BLaER1 treated with 17β-estradiol and CSF1 and Interleukin-3, amounts not matched to agents 10 nM and 100 nM (cell line): ENCODE measurements around the gene AHI1.
A peak's percentile ranks its signal among the peaks of the same experiment; 100 is the strongest.
"Not testable (repeated sequence)": the region's sequence is repeated elsewhere in the genome, so short reads cannot be mapped to it uniquely, and the experiment has no call there.

Source experiments
- H3K27ac ChIP-seq, 11 experiments: shearing (Covaris generic); formaldehyde crosslinking; 2 replicates each; pipeline ENCODE4 v1.8.1; 2022
- H3K27me3 ChIP-seq, 11 experiments: shearing (Covaris generic); formaldehyde crosslinking; 2 replicates each; pipeline ENCODE4 v1.8.1; 2022
- H3K36me3 ChIP-seq, 11 experiments: shearing (Covaris generic); formaldehyde crosslinking; 2 replicates each; pipeline ENCODE4 v1.8.1; 2022
- H3K4me1 ChIP-seq, 10 experiments: shearing (Covaris generic); formaldehyde crosslinking; 2 replicates each; pipeline ENCODE4 v1.8.1; 2022
- H3K4me2 ChIP-seq, 11 experiments: shearing (Covaris generic); formaldehyde crosslinking; 2 replicates each; pipeline ENCODE4 v1.8.1; 2022
- H3K4me3 ChIP-seq, 10 experiments: shearing (Covaris generic); formaldehyde crosslinking; 2 replicates each; pipeline ENCODE4 v1.8.1; 2022
- H3K9ac ChIP-seq, 11 experiments: shearing (Covaris generic); formaldehyde crosslinking; 2 replicates each; pipeline ENCODE4 v1.8.1; 2022
- H3K9me3 ChIP-seq, 11 experiments: shearing (Covaris generic); formaldehyde crosslinking; replicated peaks in 1 of 11; 2 replicates each; pipeline ENCODE4 v1.8.1; 2022
- H4K20me1 ChIP-seq, 11 experiments: shearing (Covaris generic); formaldehyde crosslinking; 2 replicates each; pipeline ENCODE4 v1.8.1; 2022
- Cebpa-rat ChIP-seq, 11 experiments: shearing (Covaris generic); IDR thresholded peaks; 2 replicates each; pipeline ENCODE4 v1.8.1; 2022

The AHI1 gene

GRCh38 chr6:135380793-135381192, 116.7 kb downstream of the AHI1 start:
- no peak overlapping the region for H3K4me2 ChIP-seq
- no peak overlapping the region for H3K9ac ChIP-seq
- no peaks in the 10 kb centered on the region for H3K9me3 ChIP-seq
- no peaks in the 10 kb centered on the region for H3K27me3 ChIP-seq
- TF ChIP-seq Cebpa-rat (IDR thresholded peaks at IDR 0.05): no peak
- no peaks in the 10 kb centered on the region for H4K20me1 ChIP-seq
- no peaks in the 10 kb centered on the region for H3K4me1 ChIP-seq
- no peak overlapping the region for H3K4me3 ChIP-seq
- H3K36me3 ChIP-seq: no peaks in the 10 kb centered on the region
- no peak overlapping the region for H3K27ac ChIP-seq

DNA sequence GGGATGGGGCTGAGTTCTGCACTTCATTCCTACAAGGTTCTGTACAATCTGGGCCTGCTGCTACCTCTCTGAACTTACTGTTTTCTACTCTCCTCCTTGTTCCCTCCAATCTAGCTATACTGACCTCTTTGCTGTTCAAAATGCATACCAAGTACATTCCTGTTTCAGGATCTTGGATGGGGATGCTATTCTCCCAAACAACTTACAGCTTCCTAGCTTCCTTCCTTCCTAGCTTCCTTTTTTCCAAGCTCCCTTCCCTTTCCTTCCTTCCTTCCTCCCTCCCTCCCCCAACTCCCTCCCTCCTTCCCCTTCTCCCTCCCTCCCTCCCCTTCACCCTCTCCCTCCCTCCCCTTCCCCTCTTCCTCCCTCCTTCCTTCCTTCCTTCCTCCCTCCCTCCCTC, 117.9 kb downstream of the AHI1 start:
- H3K27ac ChIP-seq: no peak overlapping the region
- H4K20me1 ChIP-seq: no peaks in the 10 kb centered on the region
- H3K9ac ChIP-seq: no peak overlapping the region
- no peak overlapping the region for H3K4me2 ChIP-seq
- no peaks in the 10 kb centered on the region for H3K9me3 ChIP-seq
- H3K36me3 ChIP-seq: no peaks in the 10 kb centered on the region
- H3K4me3 ChIP-seq: no peak overlapping the region
- H3K27me3 ChIP-seq: no peaks in the 10 kb centered on the region
- no peak for TF ChIP-seq Cebpa-rat (IDR thresholded peaks at IDR 0.05)
- no peaks in the 10 kb centered on the region for H3K4me1 ChIP-seq

DNA sequence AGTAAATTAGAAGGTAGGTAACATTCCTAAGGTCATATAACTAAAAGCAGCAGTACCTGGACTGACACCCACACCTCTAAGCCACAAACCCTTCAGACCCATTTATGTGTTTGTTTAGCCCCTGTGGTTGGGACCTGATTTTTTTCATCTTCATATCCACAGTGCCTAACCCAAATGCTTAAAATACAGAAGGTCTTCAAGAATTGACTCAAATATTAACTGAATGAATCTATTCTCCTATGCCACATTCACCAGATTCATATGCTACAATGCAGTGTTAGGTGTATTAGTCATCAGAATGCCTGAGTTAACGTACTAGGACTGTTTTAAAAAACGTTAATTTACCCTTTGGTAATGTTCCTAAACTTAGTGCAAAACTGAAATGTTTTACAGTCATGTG, 124.8 kb downstream of the AHI1 start:
- no peak for TF ChIP-seq Cebpa-rat (IDR thresholded peaks at IDR 0.05)

DNA sequence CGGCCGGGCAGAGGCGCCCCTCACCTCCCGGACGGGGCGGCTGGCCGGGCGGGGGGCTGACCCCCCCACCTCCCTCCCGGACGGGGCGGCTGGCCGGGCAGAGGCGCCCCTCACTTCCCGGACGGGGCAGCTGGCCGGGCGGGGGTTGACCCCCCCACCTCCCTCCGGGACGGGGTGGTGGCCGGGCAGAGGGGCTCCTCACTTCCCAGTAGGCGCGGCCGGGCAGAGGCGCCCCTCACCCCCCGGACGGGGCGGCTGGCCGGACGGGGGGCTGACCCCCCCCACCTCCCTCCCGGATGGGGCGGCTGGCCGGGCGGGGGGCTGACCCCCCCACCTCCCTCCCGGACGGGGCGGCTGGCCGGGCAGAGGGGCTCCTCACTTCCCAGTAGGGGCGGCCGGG, 133.9 kb downstream of the AHI1 start:
- not testable (repeated sequence) for H3K27ac ChIP-seq, H4K20me1 ChIP-seq, H3K27me3 ChIP-seq, H3K4me2 ChIP-seq, H3K4me1 ChIP-seq, H3K4me3 ChIP-seq, H3K9ac ChIP-seq
- Histone ChIP-seq H3K36me3 (peaks cover 6 to 14% (median 9%) of the 10 kb centered on the region in 11 experiments; a peak in 18 of 22 replicates), H3K9me3 (peaks cover 52 to 64% (median 56%) of the 10 kb centered on the region in 11 experiments)

More for the DNA sequence above, 124.8 kb downstream of the AHI1 start:
- Histone ChIP-seq H3K4me1 (peaks cover 0 to 4% (median 0%) of the 10 kb centered on the region in 10 experiments; a peak in 1 of 20 replicates), H3K9me3 (peaks cover 19 to 38% (median 28%) of the 10 kb centered on the region in 11 experiments), H3K9ac (no peak overlapping the region), H4K20me1 (no peaks in the 10 kb centered on the region), H3K27ac (no peak overlapping the region), H3K4me3 (no peak overlapping the region), H3K27me3 (no peaks in the 10 kb centered on the region), H3K4me2 (no peak overlapping the region), H3K36me3 (peaks cover 12 to 19% (median 15%) of the 10 kb centered on the region in 11 experiments; a peak in 18 of 22 replicates)

DNA sequence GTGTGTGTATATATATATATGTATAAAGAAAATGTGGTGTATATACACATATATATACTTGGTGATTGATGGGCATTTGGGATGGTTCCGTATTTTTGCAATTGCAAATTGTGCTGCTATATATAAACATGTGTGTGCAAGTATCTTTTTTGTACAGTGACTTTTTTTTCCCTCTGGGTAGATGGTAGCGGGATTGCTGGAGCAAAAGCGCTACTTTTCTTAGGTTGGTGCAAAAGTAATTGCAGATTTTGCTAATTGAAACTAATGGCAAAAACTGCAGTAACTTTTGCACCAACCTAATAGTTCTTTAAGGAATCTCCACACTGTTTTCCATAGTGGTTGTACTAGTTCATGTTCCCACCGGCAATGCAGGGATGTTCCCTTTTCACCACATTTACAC, 135.4 kb downstream of the AHI1 start:
- TF ChIP-seq Cebpa-rat (IDR thresholded peaks at IDR 0.05): no peak

DNA sequence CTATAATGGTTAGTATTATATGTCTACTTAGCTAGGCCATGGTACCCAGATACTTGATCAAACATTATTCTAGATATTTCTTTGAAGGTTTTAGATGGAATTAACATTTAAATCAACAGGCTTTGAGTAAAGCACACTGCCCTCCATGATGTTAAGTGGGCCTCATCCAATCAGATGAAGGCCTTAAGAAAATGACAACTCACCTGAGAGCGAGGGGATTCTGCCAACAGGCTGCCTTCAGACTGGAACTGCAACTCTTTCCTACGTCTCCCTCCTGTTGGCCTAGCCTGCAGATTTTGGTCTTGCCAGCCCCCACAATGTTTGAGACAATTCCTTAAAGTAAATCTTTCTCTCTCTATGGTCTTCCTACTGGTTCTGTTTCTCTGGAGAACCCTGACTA, 137.3 kb downstream of the AHI1 start:
- H3K27me3 ChIP-seq: no peaks in the 10 kb centered on the region
- H4K20me1 ChIP-seq: no peaks in the 10 kb centered on the region
- H3K4me1 ChIP-seq: peaks cover 0 to 2% (median 0%) of the 10 kb centered on the region in 10 experiments; a peak in 6 of 20 replicates
- no peak overlapping the region for H3K27ac ChIP-seq
- peaks cover 18 to 30% (median 24%) of the 10 kb centered on the region in 11 experiments for H3K9me3 ChIP-seq
- no peak overlapping the region for H3K4me3 ChIP-seq
- no peak overlapping the region for H3K4me2 ChIP-seq
- H3K36me3 ChIP-seq: peaks cover 0 to 4% (median 0%) of the 10 kb centered on the region in 11 experiments; a peak in 4 of 22 replicates
- no peak for TF ChIP-seq Cebpa-rat (IDR thresholded peaks at IDR 0.05)
- no peak overlapping the region for H3K9ac ChIP-seq

More for the DNA sequence above, 135.4 kb downstream of the AHI1 start:
- Histone ChIP-seq H3K9me3 (peaks cover 37 to 49% (median 41%) of the 10 kb centered on the region in 11 experiments), H3K9ac (no peak overlapping the region), H3K4me2 (no peak overlapping the region), H3K4me3 (no peak overlapping the region), H3K27me3 (no peaks in the 10 kb centered on the region), H3K36me3 (no peaks in the 10 kb centered on the region; a peak in 4 of 22 replicates), H4K20me1 (no peaks in the 10 kb centered on the region), H3K4me1 (no peaks in the 10 kb centered on the region), H3K27ac (no peak overlapping the region)

- H3K4me2 ChIP-seq: no peak overlapping the region
- H3K27ac ChIP-seq: no peak overlapping the region
- no peak overlapping the region for H3K4me3 ChIP-seq
Measured at GRCh38 chr6:135358985-135359384, 138.6 kb downstream of the AHI1 start.

GRCh38 chr6:135358251-135358821, 139.2 kb downstream of the AHI1 start:
- H3K27ac ChIP-seq: no peak overlapping the region
- H4K20me1 ChIP-seq: no peaks in the 10 kb centered on the region
- peaks cover 0 to 4% (median 0%) of the 10 kb centered on the region in 11 experiments; a peak in 3 of 22 replicates for H3K36me3 ChIP-seq
- H3K27me3 ChIP-seq: no peaks in the 10 kb centered on the region
- H3K9ac ChIP-seq: no peak overlapping the region
- TF ChIP-seq Cebpa-rat (IDR thresholded peaks at IDR 0.05): no peak
- no peak overlapping the region for H3K4me3 ChIP-seq
- H3K4me1 ChIP-seq: peaks cover 0 to 14% (median 0%) of the 10 kb centered on the region in 10 experiments; a peak in 6 of 20 replicates
- H3K4me2 ChIP-seq: no peak overlapping the region
- peaks cover 11 to 18% (median 12%) of the 10 kb centered on the region in 11 experiments for H3K9me3 ChIP-seq

More at GRCh38 chr6:135358985-135359384, 138.6 kb downstream of the AHI1 start:
- no peak overlapping the region for H3K9ac ChIP-seq
- peaks cover 11 to 22% (median 16%) of the 10 kb centered on the region in 11 experiments for H3K9me3 ChIP-seq
- no peaks in the 10 kb centered on the region for H3K27me3 ChIP-seq
- no peak for TF ChIP-seq Cebpa-rat (IDR thresholded peaks at IDR 0.05)
- H3K4me1 ChIP-seq: peaks cover 0 to 14% (median 0%) of the 10 kb centered on the region in 10 experiments; a peak in 6 of 20 replicates
- H3K36me3 ChIP-seq: peaks cover 0 to 4% (median 0%) of the 10 kb centered on the region in 11 experiments; a peak in 3 of 22 replicates
- H4K20me1 ChIP-seq: no peaks in the 10 kb centered on the region

DNA sequence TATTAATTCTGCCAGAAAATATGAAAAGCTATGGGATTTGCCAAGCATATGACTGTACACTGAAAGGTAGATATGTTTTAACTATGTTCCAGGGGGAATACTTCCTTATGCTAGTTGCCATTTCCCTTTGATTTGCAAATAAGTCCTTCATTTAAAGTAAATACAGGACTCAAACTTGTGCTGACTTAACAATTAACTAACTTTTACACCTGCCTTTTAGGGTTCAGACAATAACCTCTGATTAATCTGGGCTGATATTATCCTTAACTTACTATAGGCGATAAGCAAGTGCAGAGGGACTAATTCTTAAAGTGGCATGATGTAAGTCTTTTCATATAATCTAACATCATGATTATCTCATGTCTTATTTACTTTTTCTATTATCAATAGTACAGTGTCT, 143.1 kb downstream of the AHI1 start:
- Histone ChIP-seq H3K9ac (no peak overlapping the region), H3K4me2 (peak overlapping the region in 3 of 11 experiments; percentile 20 to 33 (median 29); a peak in 4 of 22 replicates), H3K36me3 (0 out of 22 replicates have a peak, but pooled peaks cover 0 to 4% (median 0%) of the 10 kb centered on the region in 11 experiments), H3K4me1 (peaks cover 0 to 14% (median 0%) of the 10 kb centered on the region in 10 experiments; a peak in 6 of 20 replicates), H3K27ac (no peak overlapping the region), H4K20me1 (no peaks in the 10 kb centered on the region), H3K9me3 (no peaks in the 10 kb centered on the region), H3K4me3 (no peak overlapping the region), H3K27me3 (no peaks in the 10 kb centered on the region)
- TF ChIP-seq Cebpa-rat (IDR thresholded peaks at IDR 0.05): no peak

- Histone ChIP-seq H3K27me3 (no peaks in the 10 kb centered on the region), H3K36me3 (0 out of 22 replicates have a peak, but pooled peaks cover 0 to 4% (median 0%) of the 10 kb centered on the region in 11 experiments), H3K9ac (no peak overlapping the region), H3K9me3 (no peaks in the 10 kb centered on the region), H4K20me1 (no peaks in the 10 kb centered on the region), H3K4me2 (no peak overlapping the region), H3K4me3 (no peak overlapping the region), H3K27ac (no peak overlapping the region), H3K4me1 (peaks cover 0 to 14% (median 0%) of the 10 kb centered on the region in 10 experiments; a peak in 6 of 20 replicates)
- TF ChIP-seq Cebpa-rat (IDR thresholded peaks at IDR 0.05): no peak
Measured at GRCh38 chr6:135353113-135353512, 144.4 kb downstream of the AHI1 start.
